MM.1S (cell line): ENCODE data around the gene TFEB.

Source experiments
- EZH2 ChIP-seq: fragments of 300-600 bp; sonication (generic); optimal IDR thresholded peaks from 2 replicates; pipeline ENCODE3; 2017; ENCODE audit warnings: low read depth, mild to moderate bottlenecking, antibody characterized with exemption, low read length, mixed read lengths
- EZH2phosphoT487 ChIP-seq: fragments of 300-600 bp; sonication (generic); IDR thresholded peaks from 2 replicates; pipeline ENCODE4 v1.6.1; 2018; ENCODE audit warnings: antibody characterized with exemption, low read length
- TF ChIP-seq, protein P1 (sequence below): fragments of 300-600 bp; sonication (generic); IDR thresholded peaks from 2 replicates; pipeline ENCODE4 v1.5.1; 2016; ENCODE audit warnings: antibody characterized with exemption, low read length, mixed read lengths

DNA sequence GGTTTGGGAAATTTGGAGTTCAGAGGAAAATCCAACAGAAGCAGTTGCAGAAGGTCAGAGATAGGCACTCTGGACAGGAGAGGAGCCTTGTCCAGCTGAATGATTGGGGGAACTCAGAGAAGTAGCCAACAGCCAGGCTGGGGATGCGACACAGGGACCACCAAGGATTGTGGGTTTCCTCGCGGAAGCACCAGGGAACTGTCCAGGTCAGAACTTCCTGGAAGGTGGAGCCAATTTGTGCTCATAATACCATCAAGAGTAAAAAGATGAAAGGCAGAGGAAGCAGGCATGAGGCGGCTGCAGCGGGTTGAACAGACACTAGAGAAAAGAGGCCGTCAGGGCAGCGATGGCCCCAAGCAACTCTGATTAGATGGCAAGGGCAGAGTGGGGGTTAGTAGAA is 63.4 kb downstream of the TFEB start:
- TF ChIP-seq, protein P1, sequence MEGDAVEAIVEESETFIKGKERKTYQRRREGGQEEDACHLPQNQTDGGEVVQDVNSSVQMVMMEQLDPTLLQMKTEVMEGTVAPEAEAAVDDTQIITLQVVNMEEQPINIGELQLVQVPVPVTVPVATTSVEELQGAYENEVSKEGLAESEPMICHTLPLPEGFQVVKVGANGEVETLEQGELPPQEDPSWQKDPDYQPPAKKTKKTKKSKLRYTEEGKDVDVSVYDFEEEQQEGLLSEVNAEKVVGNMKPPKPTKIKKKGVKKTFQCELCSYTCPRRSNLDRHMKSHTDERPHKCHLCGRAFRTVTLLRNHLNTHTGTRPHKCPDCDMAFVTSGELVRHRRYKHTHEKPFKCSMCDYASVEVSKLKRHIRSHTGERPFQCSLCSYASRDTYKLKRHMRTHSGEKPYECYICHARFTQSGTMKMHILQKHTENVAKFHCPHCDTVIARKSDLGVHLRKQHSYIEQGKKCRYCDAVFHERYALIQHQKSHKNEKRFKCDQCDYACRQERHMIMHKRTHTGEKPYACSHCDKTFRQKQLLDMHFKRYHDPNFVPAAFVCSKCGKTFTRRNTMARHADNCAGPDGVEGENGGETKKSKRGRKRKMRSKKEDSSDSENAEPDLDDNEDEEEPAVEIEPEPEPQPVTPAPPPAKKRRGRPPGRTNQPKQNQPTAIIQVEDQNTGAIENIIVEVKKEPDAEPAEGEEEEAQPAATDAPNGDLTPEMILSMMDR = no peak
- no peak for TF ChIP-seq EZH2phosphoT487
- no peak for TF ChIP-seq EZH2
